Progenitor cell of endocrine pancreas (in vitro differentiated cells): Measurements from ENCODE around the gene EGLN2. TPM values are rescaled to one million over a fixed set of nuclear protein-coding genes. Genes with fewer than 3 reads are reported as not detected.
"Not testable (repeated sequence)": the region's sequence is repeated elsewhere in the genome, so short reads cannot be mapped to it uniquely, and the experiment has no call there.

Experiments
- DNase-seq: peaks from one replicate; pipeline ENCODE4 v3.0.0; 2021; ENCODE audit warnings: low spot score; ENCODE audit not compliant: unreplicated experiment
- H3K27ac Mint-ChIP-seq: 2 replicates; pipeline ENCODE4 v1.8.0; 2021; ENCODE audit warnings: mild to moderate bottlenecking, moderate library complexity, mixed read lengths
- H3K27me3 Mint-ChIP-seq: 2 replicates; pipeline ENCODE4 v1.8.0; 2021; ENCODE audit warnings: mixed read lengths
- H3K36me3 Mint-ChIP-seq: 2 replicates; pipeline ENCODE4 v1.8.0; 2022; ENCODE audit warnings: mixed read lengths; ENCODE audit not compliant: insufficient read depth
- H3K4me1 Mint-ChIP-seq: 2 replicates; pipeline ENCODE4 v1.8.0; 2021; ENCODE audit warnings: low read depth, mixed read lengths
- H3K4me3 Mint-ChIP-seq: 2 replicates; pipeline ENCODE4 v1.8.0; 2021; ENCODE audit warnings: low read depth, mild to moderate bottlenecking, moderate library complexity, mixed read lengths
- H3K9me3 Mint-ChIP-seq: 2 replicates; pipeline ENCODE4 v1.8.0; 2021; ENCODE audit warnings: low read depth, mixed read lengths
- total RNA-seq: library from RNA; stranded (reverse); gene quantifications from 2 replicates; pipeline ENCODE4 v1.2.1, GENCODE V29; 2021
- TF ChIP-seq, protein P1 (sequence below): fragments of 200-600 bp; sonication (generic); IDR thresholded peaks from one replicate; pipeline ENCODE4 v1.5.0; 2021; ENCODE audit warnings: antibody characterized with exemption, mild to moderate bottlenecking; ENCODE audit not compliant: unreplicated experiment

The EGLN2 gene
- total RNA-seq, 1 donor from 2014 or later, result 110 TPM

DNA sequence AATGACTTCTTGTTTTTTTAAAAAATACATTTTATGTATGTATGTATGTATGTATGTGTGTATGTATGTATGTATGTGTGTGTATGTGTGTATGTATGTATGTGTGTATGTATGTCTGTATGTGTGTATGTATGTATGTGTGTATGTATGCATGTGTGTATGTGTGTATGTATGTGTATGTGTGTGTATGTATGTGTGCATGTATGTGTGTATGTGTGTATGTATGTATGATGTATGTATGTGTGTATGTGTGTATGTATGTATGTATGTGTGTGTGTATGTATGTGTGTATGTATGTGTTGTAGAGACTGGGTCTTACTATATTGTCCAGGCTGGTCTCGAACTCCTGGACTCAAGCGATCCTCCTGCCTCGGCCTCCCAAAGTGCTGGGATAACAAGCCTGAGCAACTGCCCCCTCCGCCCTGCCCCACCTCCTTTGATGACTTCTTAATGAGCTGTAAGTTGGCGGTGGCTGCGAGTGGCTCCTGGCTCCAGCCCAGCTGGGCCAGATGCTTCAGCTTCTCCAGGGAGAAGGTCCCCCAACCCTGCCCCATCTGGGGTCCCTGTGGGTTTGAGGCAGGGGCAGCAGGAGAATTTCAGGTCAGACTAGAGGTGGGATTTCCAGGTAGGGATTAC lies 26.6 kb downstream of the EGLN2 start:
- DNase-seq, H3K9me3 Mint-ChIP-seq, H3K27me3 Mint-ChIP-seq, H3K4me3 Mint-ChIP-seq, H3K27ac Mint-ChIP-seq: not testable (repeated sequence)
- Mint-ChIP-seq H3K36me3 (peaks cover 12% of the 10 kb centered on the region), H3K4me1 (peaks cover 26% of the 10 kb centered on the region)

DNA sequence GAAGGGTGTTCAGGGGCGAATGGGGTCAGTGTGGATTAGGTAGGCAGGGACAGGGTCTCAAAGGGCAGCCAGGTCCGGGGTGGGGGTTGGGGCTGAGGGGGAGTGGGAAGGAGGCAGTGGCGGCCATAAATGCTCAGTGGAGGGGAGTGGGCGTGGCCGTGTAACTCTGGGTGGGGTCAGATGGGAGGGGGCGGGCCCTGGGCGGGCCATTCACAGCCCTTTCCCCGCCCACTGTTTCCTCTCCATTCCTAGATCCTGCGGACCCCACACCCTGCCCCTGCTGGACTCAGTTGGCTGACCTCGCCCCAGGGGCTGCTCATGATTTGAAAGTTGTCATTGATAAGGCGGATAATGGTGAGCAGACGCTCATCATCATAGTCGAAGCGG lies 27.3 kb downstream of the EGLN2 start:
- Mint-ChIP-seq H3K36me3 (peaks cover 13% of the 10 kb centered on the region), H3K4me1 (peaks cover 26% of the 10 kb centered on the region)
- not testable (repeated sequence) for H3K27me3 Mint-ChIP-seq, H3K9me3 Mint-ChIP-seq, DNase-seq, H3K4me3 Mint-ChIP-seq, H3K27ac Mint-ChIP-seq

DNA sequence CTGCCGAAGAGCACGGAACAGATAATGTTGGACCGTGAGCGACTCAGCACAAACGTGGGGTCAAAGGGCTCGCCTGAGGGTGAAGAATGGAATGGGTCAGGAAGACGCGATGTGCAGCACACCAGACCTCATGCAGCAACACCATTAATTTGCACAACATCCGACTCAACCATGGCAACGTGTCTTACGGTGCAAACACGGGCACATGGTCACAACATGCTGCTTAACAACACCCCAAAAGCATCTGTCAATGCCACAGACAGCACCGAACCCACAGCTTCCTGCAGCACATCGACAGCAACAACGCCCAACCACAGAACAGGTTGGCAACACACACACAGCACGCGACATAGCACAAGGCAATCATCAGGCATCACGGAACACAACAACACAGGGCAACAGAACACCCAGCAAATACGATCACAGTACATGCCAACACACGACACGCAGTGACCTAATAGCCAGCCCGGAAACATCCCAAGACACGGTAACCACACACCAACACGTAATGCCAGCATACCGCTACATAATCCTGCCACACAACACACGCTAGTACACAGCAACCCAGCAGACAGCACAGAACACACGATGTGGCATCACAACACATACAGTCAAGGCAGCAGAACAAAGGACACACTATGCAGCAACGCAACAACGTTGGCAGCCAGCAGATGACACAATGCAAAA lies 27.9 kb downstream of the EGLN2 start:
- H3K4me3 Mint-ChIP-seq, DNase-seq, H3K27me3 Mint-ChIP-seq, H3K9me3 Mint-ChIP-seq, H3K27ac Mint-ChIP-seq: not testable (repeated sequence)
- peaks cover 26% of the 10 kb centered on the region for H3K4me1 Mint-ChIP-seq
- H3K36me3 Mint-ChIP-seq, result peaks cover 13% of the 10 kb centered on the region

DNA sequence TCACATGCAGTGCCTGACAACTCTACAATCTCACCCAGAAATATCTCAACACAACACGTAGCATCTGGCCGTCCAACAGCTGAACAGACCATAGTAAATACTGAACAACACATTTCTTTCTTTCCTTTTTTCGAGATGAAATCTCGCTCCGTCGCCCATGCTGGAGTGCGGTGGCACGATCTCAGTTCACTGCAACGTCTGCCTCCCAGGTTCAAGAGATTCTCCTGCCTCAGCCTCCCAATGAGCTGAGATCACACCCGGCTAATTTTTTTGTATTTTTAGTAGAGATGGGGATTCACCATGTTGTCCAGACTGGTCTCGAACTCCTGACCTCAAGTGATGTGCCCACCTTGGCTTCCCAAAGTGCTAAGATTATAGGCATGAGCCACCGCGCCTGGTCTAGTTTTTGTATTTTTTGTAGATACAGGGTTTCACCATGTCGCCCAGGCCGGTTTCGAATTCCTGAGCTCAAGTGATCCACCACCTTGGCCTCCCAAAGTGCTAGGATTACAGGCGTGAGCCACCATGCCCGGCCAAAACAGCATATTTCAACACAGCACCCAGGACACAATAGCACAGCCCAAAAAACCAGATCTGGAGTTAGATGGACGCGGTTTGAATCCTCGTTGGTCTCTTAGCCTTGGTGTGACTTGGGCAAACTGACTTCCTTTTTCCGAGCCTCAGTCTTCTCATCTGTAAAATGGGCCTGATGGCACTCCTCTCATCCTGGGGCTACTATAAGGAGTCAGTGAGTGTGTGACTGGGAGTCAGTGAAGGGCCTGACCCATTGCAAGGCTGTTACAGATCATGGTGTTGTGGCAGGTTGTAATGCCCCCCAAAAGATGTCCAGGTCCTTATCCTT lies 28.6 kb downstream of the EGLN2 start:
- TF ChIP-seq, protein P1, sequence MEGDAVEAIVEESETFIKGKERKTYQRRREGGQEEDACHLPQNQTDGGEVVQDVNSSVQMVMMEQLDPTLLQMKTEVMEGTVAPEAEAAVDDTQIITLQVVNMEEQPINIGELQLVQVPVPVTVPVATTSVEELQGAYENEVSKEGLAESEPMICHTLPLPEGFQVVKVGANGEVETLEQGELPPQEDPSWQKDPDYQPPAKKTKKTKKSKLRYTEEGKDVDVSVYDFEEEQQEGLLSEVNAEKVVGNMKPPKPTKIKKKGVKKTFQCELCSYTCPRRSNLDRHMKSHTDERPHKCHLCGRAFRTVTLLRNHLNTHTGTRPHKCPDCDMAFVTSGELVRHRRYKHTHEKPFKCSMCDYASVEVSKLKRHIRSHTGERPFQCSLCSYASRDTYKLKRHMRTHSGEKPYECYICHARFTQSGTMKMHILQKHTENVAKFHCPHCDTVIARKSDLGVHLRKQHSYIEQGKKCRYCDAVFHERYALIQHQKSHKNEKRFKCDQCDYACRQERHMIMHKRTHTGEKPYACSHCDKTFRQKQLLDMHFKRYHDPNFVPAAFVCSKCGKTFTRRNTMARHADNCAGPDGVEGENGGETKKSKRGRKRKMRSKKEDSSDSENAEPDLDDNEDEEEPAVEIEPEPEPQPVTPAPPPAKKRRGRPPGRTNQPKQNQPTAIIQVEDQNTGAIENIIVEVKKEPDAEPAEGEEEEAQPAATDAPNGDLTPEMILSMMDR, result no peak
- H3K4me1 Mint-ChIP-seq, result peaks cover 21% of the 10 kb centered on the region
- DNase-seq, result no peak

DNA sequence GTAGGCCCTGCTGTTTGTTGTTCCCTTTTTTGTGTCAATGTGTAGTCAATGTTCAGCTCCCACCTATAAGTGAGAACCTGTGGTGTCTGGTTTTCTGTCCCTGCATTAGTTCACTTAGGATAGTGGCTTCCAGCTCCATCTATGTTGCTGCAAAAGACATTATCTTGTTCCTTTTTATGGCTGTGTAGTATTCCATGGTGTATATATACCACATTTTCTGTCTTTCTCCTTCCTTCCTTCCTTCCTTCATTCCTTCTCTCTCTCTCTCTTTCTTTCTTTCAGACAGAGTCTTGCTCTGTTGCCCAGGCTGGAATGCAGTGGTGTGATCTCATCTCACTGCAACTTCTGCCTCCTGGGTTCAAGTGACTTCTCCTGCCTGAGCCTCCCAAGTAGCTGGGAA lies 30.2 kb downstream of the EGLN2 start:
- no peaks in the 10 kb centered on the region for H3K9me3 Mint-ChIP-seq
- no peak overlapping the region for H3K27ac Mint-ChIP-seq
- no peak overlapping the region for H3K4me3 Mint-ChIP-seq
- DNase-seq, result no peak
- TF ChIP-seq, protein P1, result no peak
- H3K36me3 Mint-ChIP-seq, result peaks cover 13% of the 10 kb centered on the region
- H3K4me1 Mint-ChIP-seq, result peaks cover 8% of the 10 kb centered on the region
- H3K27me3 Mint-ChIP-seq, result no peaks in the 10 kb centered on the region

More for the DNA sequence above, 28.6 kb downstream of the EGLN2 start:
- Mint-ChIP-seq H3K36me3 (peaks cover 13% of the 10 kb centered on the region), H3K27me3 (no peaks in the 10 kb centered on the region), H3K27ac (no peak overlapping the region), H3K4me3 (no peak overlapping the region), H3K9me3 (no peaks in the 10 kb centered on the region)

DNA sequence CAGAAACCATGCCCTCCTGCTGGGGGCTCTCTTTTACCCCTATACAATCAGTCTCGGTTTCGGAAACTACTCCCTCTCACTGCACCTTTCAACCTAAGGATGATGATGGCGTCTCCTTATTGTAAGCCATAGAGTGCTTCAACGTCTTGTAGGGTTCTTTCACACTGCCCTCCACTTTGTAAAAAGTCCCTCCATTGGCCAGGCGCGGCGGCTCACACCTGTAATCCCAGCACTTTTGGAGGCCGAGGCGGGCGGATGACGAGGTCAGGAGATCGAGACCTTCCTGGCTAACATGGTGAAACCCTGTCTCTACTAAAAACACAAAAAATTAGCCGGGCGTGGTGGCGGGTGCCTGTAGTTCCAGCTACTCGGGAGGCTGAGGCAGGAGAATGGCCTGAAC lies 31.8 kb downstream of the EGLN2 start:
- DNase-seq, H3K27me3 Mint-ChIP-seq, H3K4me3 Mint-ChIP-seq, H3K4me1 Mint-ChIP-seq, H3K9me3 Mint-ChIP-seq, H3K27ac Mint-ChIP-seq: not testable (repeated sequence)
- H3K36me3 Mint-ChIP-seq, result peaks cover 13% of the 10 kb centered on the region
